Skeletal muscle cell (primary cell): ENCODE measurements around the gene CA11.
"Not testable (repeated sequence)": the region's sequence is repeated elsewhere in the genome, so short reads cannot be mapped to it uniquely, and the experiment has no call there.

Source experiments
- DNase-seq: peaks from one replicate; pipeline ENCODE4 v3.0.0-alpha.2; 2010; ENCODE audit warnings: low read depth
- H3K4me3 ChIP-seq: 2 replicates; pipeline ENCODE4 v1.5.1; 2011; ENCODE audit warnings: low read depth, mild to moderate bottlenecking, control low read depth, low read length, moderate library complexity

The CA11 gene

GRCh38 chr19:48646001-48646721 is at the start of gene CA11:
CA11 (minus strand) TSS chr19:48646187; CDS start chr19:48645632, 555 bp downstream.
- H3K4me3 ChIP-seq: peak within 1 kb of the TSS; percentile 55
- no peak for DNase-seq

GRCh38 chr19:48693629-48694028 is 47.6 kb upstream of the CA11 start:
- not testable (repeated sequence) for H3K4me3 ChIP-seq, DNase-seq

- no peak for DNase-seq
These were observed 43.5 kb upstream of the CA11 start for GRCh38 chr19:48689449-48689848.

GRCh38 chr19:48687776-48688175 is 41.8 kb upstream of the CA11 start:
- H3K4me3 ChIP-seq: no peak overlapping the region
- no peak for DNase-seq

More at GRCh38 chr19:48689449-48689848, 43.5 kb upstream of the CA11 start:
- no peak overlapping the region for H3K4me3 ChIP-seq

GRCh38 chr19:48686637-48687036 is 40.6 kb upstream of the CA11 start:
- DNase-seq, H3K4me3 ChIP-seq: not testable (repeated sequence)

- H3K4me3 ChIP-seq: no peak overlapping the region
- no peak for DNase-seq
These were observed 40.1 kb upstream of the CA11 start for GRCh38 chr19:48686088-48686487.

GRCh38 chr19:48685583-48685982 is 39.6 kb upstream of the CA11 start:
- DNase-seq: no peak

GRCh38 chr19:48683349-48683748 is 37.4 kb upstream of the CA11 start:
- DNase-seq: no peak

More at GRCh38 chr19:48685583-48685982, 39.6 kb upstream of the CA11 start:
- H3K4me3 ChIP-seq: no peak overlapping the region

GRCh38 chr19:48681127-48681470 is 35.1 kb upstream of the CA11 start:
- H3K4me3 ChIP-seq: no peak overlapping the region
- DNase-seq: peak; percentile 55

More at GRCh38 chr19:48683349-48683748, 37.4 kb upstream of the CA11 start:
- H3K4me3 ChIP-seq: no peak overlapping the region

- H3K4me3 ChIP-seq: no peak overlapping the region
- no peak for DNase-seq
These were observed 34.6 kb upstream of the CA11 start for GRCh38 chr19:48680436-48681126.

GRCh38 chr19:48680006-48680405 is 34.0 kb upstream of the CA11 start:
- H3K4me3 ChIP-seq, DNase-seq: not testable (repeated sequence)

- no peak overlapping the region for H3K4me3 ChIP-seq
- DNase-seq: no peak
These were observed 32.2 kb upstream of the CA11 start for GRCh38 chr19:48678201-48678600.

GRCh38 chr19:48676887-48677286 is 30.9 kb upstream of the CA11 start:
- H3K4me3 ChIP-seq: no peak overlapping the region
- no peak for DNase-seq

GRCh38 chr19:48676487-48676886 is 30.5 kb upstream of the CA11 start:
- no peak overlapping the region for H3K4me3 ChIP-seq
- DNase-seq: no peak

- no peak overlapping the region for H3K4me3 ChIP-seq
- DNase-seq: no peak
These were observed 29.2 kb upstream of the CA11 start for GRCh38 chr19:48674921-48675824.

GRCh38 chr19:48674216-48674809 is 28.3 kb upstream of the CA11 start:
- no peak overlapping the region for H3K4me3 ChIP-seq
- DNase-seq: no peak

GRCh38 chr19:48673436-48674100 is 27.6 kb upstream of the CA11 start:
- DNase-seq: no peak
- H3K4me3 ChIP-seq: no peak overlapping the region

GRCh38 chr19:48672994-48673393 is 27.0 kb upstream of the CA11 start, which contains the start of gene NTN5:
NTN5 (minus strand) TSS chr19:48673017; CDS start chr19:48670986, 2,031 bp downstream.
- no peak for DNase-seq
- no peak within 1 kb of the TSS for H3K4me3 ChIP-seq

GRCh38 chr19:48671446-48671995 is 25.5 kb upstream of the CA11 start:
- H3K4me3 ChIP-seq: no peak overlapping the region
- no peak for DNase-seq
